Liver (tissue), 9 donors: ENCODE results near the gene ERBB2. TPM values are rescaled to one million over a fixed set of nuclear protein-coding genes. Genes with fewer than 3 reads are reported as not detected.

ENCODE experiments used
- DNase-seq: peaks from one replicate; pipeline ENCODE4 v3.0.0-alpha.2; 2017; ENCODE audit warnings: low spot score
- H3K27ac ChIP-seq, 2 donors: one replicate each; pipeline ENCODE4 v1.7.0; 2013; ENCODE audit warnings: inconsistent platforms in 2 of 2, low read length in 2 of 2, control low read depth in 1 of 2, low read depth in 1 of 2, mild to moderate bottlenecking in 1 of 2
- H3K27me3 ChIP-seq, 4 donors: one replicate each; pipeline versions ENCODE4 v1.6.1 to v1.7.0; 2013; ENCODE audit warnings: low read length in 3 of 4, inconsistent platforms in 1 of 4, mild to moderate bottlenecking in 1 of 4, moderate library complexity in 1 of 4; ENCODE audit not compliant: control insufficient read depth in 4 of 4, insufficient read depth in 4 of 4
- H3K36me3 ChIP-seq, 4 donors: one replicate each; pipeline versions ENCODE4 v1.6.1 to v1.7.0; 2013; ENCODE audit warnings: low read length in 3 of 4, mild to moderate bottlenecking in 3 of 4, low read depth in 1 of 4, moderate library complexity in 1 of 4; ENCODE audit not compliant: control insufficient read depth in 4 of 4, insufficient read depth in 3 of 4
- H3K4me1 ChIP-seq, 4 donors: one replicate each; pipeline versions ENCODE4 v1.6.1 to v1.7.0; 2013; ENCODE audit warnings: low read length in 3 of 4, mild to moderate bottlenecking in 3 of 4, moderate library complexity in 1 of 4; ENCODE audit not compliant: control insufficient read depth in 4 of 4, insufficient read depth in 4 of 4
- H3K4me3 ChIP-seq, 3 donors: one replicate each; pipeline versions ENCODE4 v1.6.1 to v1.7.0; 2013; ENCODE audit warnings: low read length in 3 of 3, control low read depth in 1 of 3, low read depth in 1 of 3, mild to moderate bottlenecking in 1 of 3
- H3K9ac ChIP-seq, 2 donors: one replicate each; pipeline ENCODE4 v1.7.0; 2013; ENCODE audit warnings: low read length in 2 of 2, mild to moderate bottlenecking in 2 of 2, moderate library complexity in 2 of 2, control low read depth in 1 of 2, low read depth in 1 of 2
- H3K9me3 ChIP-seq, 4 donors: one replicate each; pipeline versions ENCODE4 v1.6.1 to v1.7.0; 2013; ENCODE audit warnings: low read length in 3 of 4; ENCODE audit not compliant: control insufficient read depth in 4 of 4
- EGR1 ChIP-seq, 2 donors: IDR thresholded peaks; 2 replicates each; pipeline ENCODE4 v1.6.1; 2016 to 2018; ENCODE audit warnings: antibody characterized with exemption in 2 of 2, low read depth in 2 of 2
- FOXA2 ChIP-seq: IDR thresholded peaks from 2 replicates; pipeline ENCODE4 v1.6.1; 2016; ENCODE audit warnings: antibody characterized with exemption
- GABPA ChIP-seq, 2 donors: IDR thresholded peaks in 1 of 2; conservative IDR thresholded peaks in 1 of 2; 2 replicates each; pipeline ENCODE4 v1.6.1; 2016; ENCODE audit warnings: antibody characterized with exemption in 2 of 2, mild to moderate bottlenecking in 1 of 2, moderate library complexity in 1 of 2
- HNF4A ChIP-seq, 2 donors: conservative IDR thresholded peaks; 2 replicates each; pipeline ENCODE4 v1.6.1; 2016; ENCODE audit warnings: antibody characterized with exemption in 2 of 2, mild to moderate bottlenecking in 2 of 2
- HNF4G ChIP-seq: IDR thresholded peaks from 2 replicates; pipeline ENCODE4 v1.6.1; 2016; ENCODE audit warnings: antibody characterized with exemption
- JUND ChIP-seq, 2 donors: IDR thresholded peaks; 2 replicates each; pipeline ENCODE4 v1.6.1; 2016; ENCODE audit warnings: antibody characterized with exemption in 2 of 2
- NR2F2 ChIP-seq: IDR thresholded peaks from 2 replicates; pipeline ENCODE4 v1.6.1; 2016; ENCODE audit warnings: antibody characterized with exemption
- RAD21 ChIP-seq, 2 donors: IDR thresholded peaks; 2 replicates each; pipeline ENCODE4 v1.6.1; 2016; ENCODE audit warnings: antibody characterized with exemption in 2 of 2, mild to moderate bottlenecking in 2 of 2
- RXRA ChIP-seq, 2 donors: IDR thresholded peaks; 2 replicates each; pipeline ENCODE4 v1.6.1; 2017 to 2018; ENCODE audit warnings: antibody characterized with exemption in 2 of 2, mild to moderate bottlenecking in 1 of 2
- SP1 ChIP-seq: IDR thresholded peaks from 2 replicates; pipeline ENCODE4 v1.6.1; 2018; ENCODE audit warnings: antibody characterized with exemption, mild to moderate bottlenecking
- TAF1 ChIP-seq: conservative IDR thresholded peaks from 2 replicates; pipeline ENCODE4 v1.6.1; 2016; ENCODE audit warnings: antibody characterized with exemption, mild to moderate bottlenecking
- WGBS: extraction: QIAGEN DNeasy Blood & Tissue Kit; methylation state at CpG from one replicate; pipeline ENCODE4 v1.1.7; 2013; 5-methylcytosine and 5-hydroxymethylcytosine counted together
- polyA plus RNA-seq, 2 donors: library from polyadenylated mRNA; stranded (reverse) in 1 of 2; unstranded in 1 of 2; fragments of 200-250 nt in 1 of 2; fragments of >200 nt in 1 of 2; fragmentation: Nextera tagmentation in 1 of 2; extraction: Ambion mirVana in 1 of 2; gene quantifications; one replicate each; pipeline versions ENCODE4 v1.2.1 to v1.2.3, GENCODE V29; 2013 to 2015
- total RNA-seq, 2 donors: library from RNA; depleted of rRNA; stranded (reverse); fragments of >200 nt; gene quantifications; one replicate each; pipeline ENCODE4 v1.2.3, GENCODE V29; 2014
- TF ChIP-seq, protein P1 (sequence below): fragments of 150-350 bp; IDR thresholded peaks from 2 replicates; pipeline ENCODE4 v1.5.1; 2017; ENCODE audit warnings: improper control_type of control experiment, low read depth, low read length; ENCODE audit not compliant: missing input control
- TF ChIP-seq, protein P2 (sequence below): IDR thresholded peaks from 2 replicates; pipeline ENCODE4 v1.6.1; 2016; ENCODE audit warnings: antibody characterized with exemption
- TF ChIP-seq, protein P3 (sequence below): IDR thresholded peaks from 2 replicates; pipeline ENCODE4 v1.6.1; 2016; ENCODE audit warnings: antibody characterized with exemption
- TF ChIP-seq, protein P4 (sequence below): IDR thresholded peaks from 2 replicates; pipeline ENCODE4 v1.6.1; 2016; ENCODE audit warnings: antibody characterized with exemption
- TF ChIP-seq, protein P5 (sequence below): IDR thresholded peaks from 2 replicates; pipeline ENCODE4 v1.6.1; 2016; ENCODE audit warnings: antibody characterized with exemption, mild to moderate bottlenecking
- donor health status: healthy.
- donor health status: healthy.
- donor health status: healthy.
- donor health status: healthy.
- donor health status: healthy.

The ERBB2 gene
- total and polyA plus RNA-seq, 4 donors = 4.7 to 28.8 (median 15.7) TPM

DNA sequence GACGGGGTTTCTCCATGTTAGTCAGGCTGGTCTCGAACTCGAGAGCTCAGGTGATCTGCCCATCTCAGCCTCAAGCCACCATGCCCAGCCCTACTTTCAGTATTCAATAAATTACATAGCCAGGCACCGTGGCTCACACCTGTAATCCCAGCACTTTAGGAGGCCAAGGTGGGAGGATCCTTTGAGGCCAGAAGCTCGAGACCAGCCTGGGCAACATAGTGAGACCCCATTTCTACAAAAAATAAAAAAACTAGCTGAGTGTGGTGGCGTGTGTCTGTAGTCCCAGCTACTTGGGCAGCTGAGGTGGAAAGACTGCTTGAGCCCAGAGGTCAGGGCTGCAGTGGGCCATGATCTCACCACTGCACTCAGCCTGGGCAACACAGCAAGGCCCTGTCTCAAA lies 22.2 kb downstream of the ERBB2 start:
- H3K27me3 ChIP-seq = no peaks in the 10 kb centered on the region
- no peak overlapping the region for H3K9ac ChIP-seq
- H3K27ac ChIP-seq = no peak overlapping the region
- H3K36me3 ChIP-seq = peaks cover 2 to 39% (median 9%) of the 10 kb centered on the region in 4 donors
- H3K9me3 ChIP-seq = no peaks in the 10 kb centered on the region
- no peak for DNase-seq
- TF ChIP-seq RAD21 (IDR thresholded peaks at IDR 0.05) (no peak), NR2F2 (no peak), RXRA (IDR thresholded peaks at IDR 0.05) (no peak), TAF1 (no peak), JUND (IDR thresholded peaks at IDR 0.05) (no peak), EGR1 (IDR thresholded peaks at IDR 0.05; ENCODE audit: low read depth in 2 of 2) (no peak), SP1 (no peak), HNF4A (conservative IDR thresholded peaks at IDR 0.05) (no peak)
- TF ChIP-seq, protein P1, sequence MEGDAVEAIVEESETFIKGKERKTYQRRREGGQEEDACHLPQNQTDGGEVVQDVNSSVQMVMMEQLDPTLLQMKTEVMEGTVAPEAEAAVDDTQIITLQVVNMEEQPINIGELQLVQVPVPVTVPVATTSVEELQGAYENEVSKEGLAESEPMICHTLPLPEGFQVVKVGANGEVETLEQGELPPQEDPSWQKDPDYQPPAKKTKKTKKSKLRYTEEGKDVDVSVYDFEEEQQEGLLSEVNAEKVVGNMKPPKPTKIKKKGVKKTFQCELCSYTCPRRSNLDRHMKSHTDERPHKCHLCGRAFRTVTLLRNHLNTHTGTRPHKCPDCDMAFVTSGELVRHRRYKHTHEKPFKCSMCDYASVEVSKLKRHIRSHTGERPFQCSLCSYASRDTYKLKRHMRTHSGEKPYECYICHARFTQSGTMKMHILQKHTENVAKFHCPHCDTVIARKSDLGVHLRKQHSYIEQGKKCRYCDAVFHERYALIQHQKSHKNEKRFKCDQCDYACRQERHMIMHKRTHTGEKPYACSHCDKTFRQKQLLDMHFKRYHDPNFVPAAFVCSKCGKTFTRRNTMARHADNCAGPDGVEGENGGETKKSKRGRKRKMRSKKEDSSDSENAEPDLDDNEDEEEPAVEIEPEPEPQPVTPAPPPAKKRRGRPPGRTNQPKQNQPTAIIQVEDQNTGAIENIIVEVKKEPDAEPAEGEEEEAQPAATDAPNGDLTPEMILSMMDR = no peak
- TF ChIP-seq, protein P2, sequence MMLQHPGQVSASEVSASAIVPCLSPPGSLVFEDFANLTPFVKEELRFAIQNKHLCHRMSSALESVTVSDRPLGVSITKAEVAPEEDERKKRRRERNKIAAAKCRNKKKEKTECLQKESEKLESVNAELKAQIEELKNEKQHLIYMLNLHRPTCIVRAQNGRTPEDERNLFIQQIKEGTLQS = no peak
- TF ChIP-seq, protein P3, sequence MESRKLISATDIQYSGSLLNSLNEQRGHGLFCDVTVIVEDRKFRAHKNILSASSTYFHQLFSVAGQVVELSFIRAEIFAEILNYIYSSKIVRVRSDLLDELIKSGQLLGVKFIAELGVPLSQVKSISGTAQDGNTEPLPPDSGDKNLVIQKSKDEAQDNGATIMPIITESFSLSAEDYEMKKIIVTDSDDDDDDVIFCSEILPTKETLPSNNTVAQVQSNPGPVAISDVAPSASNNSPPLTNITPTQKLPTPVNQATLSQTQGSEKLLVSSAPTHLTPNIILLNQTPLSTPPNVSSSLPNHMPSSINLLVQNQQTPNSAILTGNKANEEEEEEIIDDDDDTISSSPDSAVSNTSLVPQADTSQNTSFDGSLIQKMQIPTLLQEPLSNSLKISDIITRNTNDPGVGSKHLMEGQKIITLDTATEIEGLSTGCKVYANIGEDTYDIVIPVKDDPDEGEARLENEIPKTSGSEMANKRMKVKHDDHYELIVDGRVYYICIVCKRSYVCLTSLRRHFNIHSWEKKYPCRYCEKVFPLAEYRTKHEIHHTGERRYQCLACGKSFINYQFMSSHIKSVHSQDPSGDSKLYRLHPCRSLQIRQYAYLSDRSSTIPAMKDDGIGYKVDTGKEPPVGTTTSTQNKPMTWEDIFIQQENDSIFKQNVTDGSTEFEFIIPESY = no peak
- TF ChIP-seq, protein P4, sequence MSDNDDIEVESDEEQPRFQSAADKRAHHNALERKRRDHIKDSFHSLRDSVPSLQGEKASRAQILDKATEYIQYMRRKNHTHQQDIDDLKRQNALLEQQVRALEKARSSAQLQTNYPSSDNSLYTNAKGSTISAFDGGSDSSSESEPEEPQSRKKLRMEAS = no peak
- TF ChIP-seq, protein P5, sequence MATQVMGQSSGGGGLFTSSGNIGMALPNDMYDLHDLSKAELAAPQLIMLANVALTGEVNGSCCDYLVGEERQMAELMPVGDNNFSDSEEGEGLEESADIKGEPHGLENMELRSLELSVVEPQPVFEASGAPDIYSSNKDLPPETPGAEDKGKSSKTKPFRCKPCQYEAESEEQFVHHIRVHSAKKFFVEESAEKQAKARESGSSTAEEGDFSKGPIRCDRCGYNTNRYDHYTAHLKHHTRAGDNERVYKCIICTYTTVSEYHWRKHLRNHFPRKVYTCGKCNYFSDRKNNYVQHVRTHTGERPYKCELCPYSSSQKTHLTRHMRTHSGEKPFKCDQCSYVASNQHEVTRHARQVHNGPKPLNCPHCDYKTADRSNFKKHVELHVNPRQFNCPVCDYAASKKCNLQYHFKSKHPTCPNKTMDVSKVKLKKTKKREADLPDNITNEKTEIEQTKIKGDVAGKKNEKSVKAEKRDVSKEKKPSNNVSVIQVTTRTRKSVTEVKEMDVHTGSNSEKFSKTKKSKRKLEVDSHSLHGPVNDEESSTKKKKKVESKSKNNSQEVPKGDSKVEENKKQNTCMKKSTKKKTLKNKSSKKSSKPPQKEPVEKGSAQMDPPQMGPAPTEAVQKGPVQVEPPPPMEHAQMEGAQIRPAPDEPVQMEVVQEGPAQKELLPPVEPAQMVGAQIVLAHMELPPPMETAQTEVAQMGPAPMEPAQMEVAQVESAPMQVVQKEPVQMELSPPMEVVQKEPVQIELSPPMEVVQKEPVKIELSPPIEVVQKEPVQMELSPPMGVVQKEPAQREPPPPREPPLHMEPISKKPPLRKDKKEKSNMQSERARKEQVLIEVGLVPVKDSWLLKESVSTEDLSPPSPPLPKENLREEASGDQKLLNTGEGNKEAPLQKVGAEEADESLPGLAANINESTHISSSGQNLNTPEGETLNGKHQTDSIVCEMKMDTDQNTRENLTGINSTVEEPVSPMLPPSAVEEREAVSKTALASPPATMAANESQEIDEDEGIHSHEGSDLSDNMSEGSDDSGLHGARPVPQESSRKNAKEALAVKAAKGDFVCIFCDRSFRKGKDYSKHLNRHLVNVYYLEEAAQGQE = no peak
- 96% methylated on average over 6 of the region's 6 CpGs for WGBS
- peaks cover 0 to 6% (median 3%) of the 10 kb centered on the region in 4 donors for H3K4me1 ChIP-seq
- H3K4me3 ChIP-seq = no peak overlapping the region

DNA sequence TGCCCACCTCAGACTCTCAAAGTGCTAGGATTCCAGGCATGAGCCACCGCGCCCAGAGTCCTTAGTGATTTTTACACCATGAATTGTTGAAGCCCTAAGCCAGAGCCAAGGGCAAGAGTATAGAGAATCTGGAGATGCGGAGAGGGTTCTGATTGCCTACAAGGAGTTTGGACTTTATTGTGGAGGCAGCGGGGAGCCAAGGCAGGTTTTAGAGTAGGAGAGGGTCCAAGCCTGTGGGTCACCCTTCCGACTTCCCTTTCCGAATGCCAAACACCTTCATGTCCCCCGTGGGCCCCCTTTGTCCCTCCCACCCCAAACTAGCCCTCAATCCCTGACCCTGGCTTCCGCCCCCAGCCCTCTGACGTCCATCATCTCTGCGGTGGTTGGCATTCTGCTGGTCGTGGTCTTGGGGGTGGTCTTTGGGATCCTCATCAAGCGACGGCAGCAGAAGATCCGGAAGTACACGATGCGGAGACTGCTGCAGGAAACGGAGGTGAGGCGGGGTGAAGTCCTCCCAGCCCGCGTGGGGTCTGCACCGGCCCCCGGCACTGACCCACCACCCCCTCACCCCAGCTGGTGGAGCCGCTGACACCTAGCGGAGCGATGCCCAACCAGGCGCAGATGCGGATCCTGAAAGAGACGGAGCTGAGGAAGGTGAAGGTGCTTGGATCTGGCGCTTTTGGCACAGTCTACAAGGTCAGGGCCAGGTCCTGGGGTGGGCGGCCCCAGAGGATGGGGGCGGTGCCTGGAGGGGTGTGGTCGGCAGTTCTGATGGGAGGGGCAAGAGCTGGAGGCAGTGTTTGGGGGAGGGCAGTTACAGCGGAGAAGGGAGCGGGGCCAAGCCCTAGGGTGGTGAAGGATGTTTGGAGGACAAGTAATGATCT lies 23.3 kb downstream of the ERBB2 start:
- no peak overlapping the region for H3K27ac ChIP-seq
- peaks cover 0 to 46% (median 11%) of the 10 kb centered on the region in 4 donors for H3K36me3 ChIP-seq
- no peak overlapping the region for H3K9ac ChIP-seq
- H3K9me3 ChIP-seq = no peaks in the 10 kb centered on the region
- 88% methylated on average over 34 of the region's 34 CpGs for WGBS
- TF ChIP-seq, protein P1 = no peak
- TF ChIP-seq RXRA (IDR thresholded peaks at IDR 0.05) (no peak), EGR1 (IDR thresholded peaks at IDR 0.05; ENCODE audit: low read depth in 2 of 2) (no peak), HNF4G (no peak), FOXA2 (no peak), TAF1 (no peak), RAD21 (IDR thresholded peaks at IDR 0.05) (no peak), GABPA (IDR thresholded peaks at IDR 0.05 in 1 of 2, conservative IDR thresholded peaks at IDR 0.05 in 1 of 2) (no peak), JUND (IDR thresholded peaks at IDR 0.05) (no peak), SP1 (no peak)
- no peak overlapping the region for H3K4me3 ChIP-seq
- peak; percentile 75 for DNase-seq
- H3K4me1 ChIP-seq = peaks cover 0 to 6% (median 2%) of the 10 kb centered on the region in 4 donors
- no peaks in the 10 kb centered on the region for H3K27me3 ChIP-seq
